ENCODE measurements around the gene PMVK.

PMVK gene

GRCh38 chr1:154899041-154899440, 37.5 kb downstream of the PMVK start:
- no peak overlapping the region for H3K4me3 ChIP-seq (ENCODE audit: low read depth in 1 of 2, low read length in 2 of 2)
- no peak overlapping the region for H3K27ac ChIP-seq (ENCODE audit: low read length)
- no peaks in the 10 kb centered on the region for H3K9me3 ChIP-seq (ENCODE audit: insufficient read depth, low read length, severe bottlenecking)
- no peaks in the 10 kb centered on the region for H3K79me2 ChIP-seq (ENCODE audit: insufficient read depth, low read length)
- H3K4me2 ChIP-seq (ENCODE audit: insufficient read depth, low read length): no peak overlapping the region
- no peak overlapping the region for H2AFZ ChIP-seq (ENCODE audit: low read depth, low read length)
- H3K27me3 ChIP-seq (ENCODE audit: insufficient read depth, low read length, poor library complexity): peaks cover 8% of the 10 kb centered on the region
- no peak overlapping the region for H3K9ac ChIP-seq (ENCODE audit: low read depth, low read length)
- H3K4me1 ChIP-seq (ENCODE audit: insufficient read depth, low read length): no peaks in the 10 kb centered on the region
- 0 out of 2 replicates have a peak, but pooled peaks cover 3% of the 10 kb centered on the region for H4K20me1 ChIP-seq (ENCODE audit: insufficient read depth, low read length)
- TF ChIP-seq CTCF (IDR thresholded peaks at IDR 0.05; ENCODE audit: borderline replicate concordance, extremely low read depth, low read length, poor library complexity, severe bottlenecking) (no peak), EZH2 (IDR thresholded peaks at IDR 0.05; ENCODE audit: borderline replicate concordance, low read depth, low read length, severe bottlenecking) (no peak)
- ATAC-seq (ENCODE audit: insufficient read depth, low read depth) (no peak), DNase-seq (no peak)
- H3K36me3 ChIP-seq (ENCODE audit: insufficient read depth, low read length): no peaks in the 10 kb centered on the region

GRCh38 chr1:154896771-154897286, 39.7 kb downstream of the PMVK start:
- Histone ChIP-seq H3K4me2 (ENCODE audit: insufficient read depth, low read length) (no peak overlapping the region), H3K9ac (ENCODE audit: low read depth, low read length) (no peak overlapping the region), H3K36me3 (ENCODE audit: insufficient read depth, low read length) (no peaks in the 10 kb centered on the region), H3K9me3 (ENCODE audit: insufficient read depth, low read length, severe bottlenecking) (no peaks in the 10 kb centered on the region), H3K79me2 (ENCODE audit: insufficient read depth, low read length) (no peaks in the 10 kb centered on the region), H4K20me1 (ENCODE audit: insufficient read depth, low read length) (no peaks in the 10 kb centered on the region), H3K4me1 (ENCODE audit: insufficient read depth, low read length) (no peaks in the 10 kb centered on the region), H3K27me3 (ENCODE audit: insufficient read depth, low read length, poor library complexity) (peaks cover 9% of the 10 kb centered on the region), H2AFZ (ENCODE audit: low read depth, low read length) (no peak overlapping the region), H3K27ac (ENCODE audit: low read length) (no peak overlapping the region), H3K4me3 (ENCODE audit: low read depth in 1 of 2, low read length in 2 of 2) (no peak overlapping the region)
- DNase-seq (no peak), ATAC-seq (ENCODE audit: insufficient read depth, low read depth) (no peak)
- TF ChIP-seq CTCF (IDR thresholded peaks at IDR 0.05; ENCODE audit: borderline replicate concordance, extremely low read depth, low read length, poor library complexity, severe bottlenecking): no peak
- TF ChIP-seq EZH2 (IDR thresholded peaks at IDR 0.05; ENCODE audit: borderline replicate concordance, low read depth, low read length, severe bottlenecking): no peak

- Histone ChIP-seq H3K4me3 (ENCODE audit: low read depth in 1 of 2, low read length in 2 of 2) (no peak overlapping the region), H3K79me2 (ENCODE audit: insufficient read depth, low read length) (no peaks in the 10 kb centered on the region), H3K4me1 (ENCODE audit: insufficient read depth, low read length) (no peaks in the 10 kb centered on the region), H3K9me3 (ENCODE audit: insufficient read depth, low read length, severe bottlenecking) (no peaks in the 10 kb centered on the region), H3K27me3 (ENCODE audit: insufficient read depth, low read length, poor library complexity) (peaks cover 9% of the 10 kb centered on the region), H2AFZ (ENCODE audit: low read depth, low read length) (no peak overlapping the region), H3K27ac (ENCODE audit: low read length) (no peak overlapping the region), H3K9ac (ENCODE audit: low read depth, low read length) (no peak overlapping the region), H3K4me2 (ENCODE audit: insufficient read depth, low read length) (no peak overlapping the region), H4K20me1 (ENCODE audit: insufficient read depth, low read length) (no peaks in the 10 kb centered on the region), H3K36me3 (ENCODE audit: insufficient read depth, low read length) (no peaks in the 10 kb centered on the region)
- TF ChIP-seq EZH2 (IDR thresholded peaks at IDR 0.05; ENCODE audit: borderline replicate concordance, low read depth, low read length, severe bottlenecking) (no peak), CTCF (IDR thresholded peaks at IDR 0.05; ENCODE audit: borderline replicate concordance, extremely low read depth, low read length, poor library complexity, severe bottlenecking) (no peak)
- DNase-seq: no peak
- ATAC-seq (ENCODE audit: insufficient read depth, low read depth): no peak
Measured at GRCh38 chr1:154895798-154896197, 40.7 kb downstream of the PMVK start.

DNA sequence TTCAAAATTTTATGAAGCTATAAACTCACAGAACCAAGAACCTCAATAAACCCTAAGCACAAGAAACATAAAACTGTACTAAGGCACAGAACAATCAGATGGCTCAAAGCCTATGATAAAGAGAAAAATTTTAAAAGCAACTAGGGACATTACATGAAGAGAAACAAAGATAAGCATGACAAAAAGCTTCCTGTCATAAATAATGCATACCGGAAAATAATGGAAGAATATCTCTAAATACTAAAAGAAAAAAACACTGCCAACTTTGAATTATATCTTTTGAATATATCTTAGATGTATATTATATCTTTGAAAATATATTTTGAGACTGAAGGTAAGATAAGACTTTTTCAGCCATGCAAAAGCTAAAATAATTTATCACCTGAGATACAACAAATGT, 45.1 kb downstream of the PMVK start:
- Histone ChIP-seq H2AFZ (ENCODE audit: low read depth, low read length) (no peak overlapping the region), H3K27me3 (ENCODE audit: insufficient read depth, low read length, poor library complexity) (peaks cover 20% of the 10 kb centered on the region), H3K79me2 (ENCODE audit: insufficient read depth, low read length) (no peaks in the 10 kb centered on the region), H3K36me3 (ENCODE audit: insufficient read depth, low read length) (no peaks in the 10 kb centered on the region), H3K9me3 (ENCODE audit: insufficient read depth, low read length, severe bottlenecking) (no peaks in the 10 kb centered on the region), H4K20me1 (ENCODE audit: insufficient read depth, low read length) (no peaks in the 10 kb centered on the region), H3K9ac (ENCODE audit: low read depth, low read length) (no peak overlapping the region), H3K27ac (ENCODE audit: low read length) (no peak overlapping the region), H3K4me3 (ENCODE audit: low read depth in 1 of 2, low read length in 2 of 2) (no peak overlapping the region), H3K4me2 (ENCODE audit: insufficient read depth, low read length) (no peak overlapping the region), H3K4me1 (ENCODE audit: insufficient read depth, low read length) (no peaks in the 10 kb centered on the region)
- ATAC-seq (ENCODE audit: insufficient read depth, low read depth): no peak
- DNase-seq: no peak
- TF ChIP-seq EZH2 (IDR thresholded peaks at IDR 0.05; ENCODE audit: borderline replicate concordance, low read depth, low read length, severe bottlenecking): no peak
- TF ChIP-seq CTCF (IDR thresholded peaks at IDR 0.05; ENCODE audit: borderline replicate concordance, extremely low read depth, low read length, poor library complexity, severe bottlenecking): no peak
